GM19324 (cell line): ENCODE results near the gene STRN3.

Experiments
- ATAC-seq: cut with Tn5 transposase; IDR thresholded peaks from one replicate; pipeline ENCODE4 v1.9.1; 2021; ENCODE audit warnings: mild to moderate bottlenecking, moderate library complexity; ENCODE audit not compliant: unreplicated experiment, low FRiP score

STRN3 gene

GRCh38 chr14:30876692-30877091 is 149.5 kb downstream of the STRN3 start:
- no peak for ATAC-seq

GRCh38 chr14:30875788-30876053 is 150.5 kb downstream of the STRN3 start:
- no peak for ATAC-seq

- peak; percentile 24 for ATAC-seq
These were observed 151.0 kb downstream of the STRN3 start for GRCh38 chr14:30874999-30875787.

GRCh38 chr14:30874120-30874998 is 151.8 kb downstream of the STRN3 start, which contains the start of gene COCH:
Gene COCH, plus strand, starts transcription at chr14:30874559. Its CDS starts 380 bp downstream, at chr14:30874939.
- ATAC-seq: peak; percentile 84

- no peak for ATAC-seq
These were observed 152.7 kb downstream of the STRN3 start for GRCh38 chr14:30873308-30874119.

GRCh38 chr14:30872602-30873001 is 153.6 kb downstream of the STRN3 start:
- no peak for ATAC-seq

GRCh38 chr14:30869551-30870155 is 156.5 kb downstream of the STRN3 start:
- no peak for ATAC-seq

GRCh38 chr14:30868736-30869135 is 157.4 kb downstream of the STRN3 start:
- ATAC-seq: no peak

- ATAC-seq: no peak
These were observed 161.2 kb downstream of the STRN3 start for GRCh38 chr14:30864934-30865333.

- ATAC-seq: no peak
These were observed 165.0 kb downstream of the STRN3 start for GRCh38 chr14:30861200-30861599.

GRCh38 chr14:30855345-30856037 is 170.7 kb downstream of the STRN3 start:
- ATAC-seq: peak; percentile 60

- ATAC-seq: no peak
These were observed 171.7 kb downstream of the STRN3 start for GRCh38 chr14:30854492-30854891.

GRCh38 chr14:30853946-30854345 is 172.2 kb downstream of the STRN3 start:
- no peak for ATAC-seq

GRCh38 chr14:30849983-30850382 is 176.2 kb downstream of the STRN3 start:
- no peak for ATAC-seq

GRCh38 chr14:30849354-30849753 is 176.8 kb downstream of the STRN3 start:
- ATAC-seq: peak; percentile 96

GRCh38 chr14:30848449-30849240 is 177.5 kb downstream of the STRN3 start:
- ATAC-seq: peak; percentile 23
